NCI-H524 treated with DMSO at 0.1 percent for 48 hours (cell line): ENCODE measurements around the gene PCDHGA7.
"Not testable (repeated sequence)": the region's sequence is repeated elsewhere in the genome, so short reads cannot be mapped to it uniquely, and the experiment has no call there.

Experiments
- DNase-seq: peaks from one replicate; lab custom pipeline; 2025; lab: John Stamatoyannopoulos, UW

The PCDHGA7 gene

GRCh38 chr5:141382469-141383294 is at the start of gene PCDHGA7:
Gene PCDHGA7, plus strand, starts transcription at chr5:141382742. Its CDS starts 158 bp downstream, at chr5:141382900.
- DNase-seq = no peak

DNA sequence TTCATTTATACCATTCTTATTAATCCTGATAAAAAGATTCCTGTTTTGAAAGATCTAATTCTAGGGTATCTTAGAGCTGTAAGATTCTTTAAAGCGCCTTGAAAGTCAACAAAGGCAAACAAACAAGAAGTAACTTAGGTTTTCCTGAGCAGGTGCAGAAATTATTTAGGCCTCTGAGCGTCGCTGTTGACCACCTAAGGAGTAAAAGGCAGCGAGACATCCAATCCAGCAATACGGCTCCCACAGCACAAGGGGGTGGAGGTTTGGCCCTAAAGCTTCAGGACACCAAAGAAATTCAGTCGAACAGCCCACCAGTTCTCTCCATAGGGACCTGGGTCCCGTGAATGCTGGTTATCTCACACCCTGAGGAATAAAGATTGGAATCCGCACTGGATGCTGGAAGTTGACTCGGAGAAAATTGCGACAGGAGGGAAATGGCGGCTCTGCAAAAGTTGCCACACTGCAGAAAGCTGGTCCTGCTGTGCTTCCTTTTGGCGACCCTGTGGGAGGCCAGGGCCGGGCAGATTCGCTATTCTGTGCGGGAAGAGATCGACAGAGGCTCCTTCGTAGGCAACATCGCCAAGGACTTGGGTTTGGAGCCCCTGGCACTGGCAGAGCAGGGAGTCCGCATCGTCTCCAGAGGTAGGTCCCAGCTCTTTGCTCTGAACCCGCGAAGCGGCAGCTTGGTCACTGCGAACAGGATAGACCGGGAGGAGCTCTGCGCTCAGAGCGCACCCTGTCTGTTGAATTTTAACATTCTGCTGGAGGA is 43.8 kb upstream of the PCDHGA7 start, which contains the start of gene PCDHGA2:
PCDHGA2 (plus strand) TSS at position 223 of the 769 bp plus-strand sequence.
- DNase-seq = no peak

DNA sequence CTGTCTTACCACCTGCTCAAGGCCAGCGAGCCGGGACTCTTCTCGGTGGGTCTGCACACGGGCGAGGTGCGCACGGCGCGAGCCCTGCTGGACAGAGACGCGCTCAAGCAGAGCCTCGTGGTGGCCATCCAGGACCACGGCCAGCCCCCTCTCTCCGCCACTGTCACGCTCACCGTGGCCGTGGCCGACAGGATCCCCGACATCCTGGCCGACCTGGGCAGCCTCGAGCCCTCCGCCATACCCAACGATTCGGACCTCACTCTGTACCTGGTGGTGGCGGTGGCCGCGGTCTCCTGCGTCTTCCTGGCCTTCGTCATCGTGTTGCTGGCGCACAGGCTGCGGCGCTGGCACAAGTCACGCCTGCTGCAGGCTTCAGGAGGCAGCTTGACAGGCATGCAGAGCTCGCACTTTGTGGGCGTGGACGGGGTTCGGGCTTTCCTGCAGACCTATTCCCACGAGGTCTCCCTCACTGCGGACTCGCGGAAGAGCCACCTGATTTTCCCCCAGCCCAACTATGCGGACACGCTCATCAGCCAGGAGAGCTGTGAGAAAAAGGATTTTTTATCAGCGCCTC is 41.7 kb upstream of the PCDHGA7 start:
- DNase-seq = not testable (repeated sequence)

DNA sequence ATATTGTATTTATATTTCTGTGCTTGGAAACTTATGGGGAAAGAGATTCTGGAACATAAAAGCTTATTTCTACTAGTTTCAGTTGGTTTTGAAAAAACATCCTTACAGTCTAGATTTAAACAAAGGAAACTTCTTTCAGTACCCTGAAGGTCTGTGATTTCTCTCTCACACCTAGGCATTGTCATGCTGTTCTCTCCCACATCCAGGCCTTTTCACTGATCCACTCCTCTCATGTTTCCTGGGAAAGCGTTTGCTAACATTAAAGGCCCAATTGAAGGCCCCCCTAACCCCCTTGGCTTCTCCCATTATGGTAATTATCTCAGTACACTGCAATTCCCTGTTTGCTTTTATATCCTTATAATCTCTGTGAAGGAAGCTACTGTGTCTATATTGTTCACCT is 39.8 kb upstream of the PCDHGA7 start:
- no peak for DNase-seq

DNA sequence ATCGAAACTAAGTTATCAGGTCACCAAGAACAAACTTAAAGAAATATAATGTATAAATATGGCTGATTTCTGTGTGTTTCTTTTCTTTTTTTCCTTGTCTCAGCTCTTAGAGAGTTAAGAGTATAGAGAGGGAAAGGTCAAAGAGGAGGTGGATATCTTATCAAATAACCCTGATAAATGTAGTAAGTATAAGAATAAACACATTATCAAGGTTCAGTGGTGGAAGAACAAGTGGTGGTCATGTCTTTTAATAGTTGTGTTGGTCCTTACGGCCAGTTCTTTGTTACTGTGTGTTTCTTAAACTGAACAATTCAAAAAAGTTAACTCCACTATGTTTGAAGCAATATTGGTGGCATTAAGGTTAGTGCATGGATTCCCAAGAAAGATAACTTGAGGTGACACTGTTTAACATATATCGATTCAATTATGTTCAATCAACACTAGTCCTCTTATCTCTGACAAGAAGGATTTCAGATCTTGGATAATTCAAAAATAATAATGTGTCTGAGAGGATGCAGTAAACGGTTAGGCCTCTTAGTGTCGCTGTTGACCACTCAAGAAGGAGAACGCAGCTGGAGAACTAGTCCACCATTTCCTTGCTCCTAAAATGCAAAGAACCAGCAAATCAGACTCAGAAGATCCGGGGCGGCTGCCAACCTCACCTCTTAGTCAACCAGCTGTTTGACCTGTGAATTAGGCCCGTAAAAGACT is 39.1 kb upstream of the PCDHGA7 start, which contains the start of gene PCDHGA3:
PCDHGA3 (plus strand) TSS at position 588 of the 711 bp plus-strand sequence. CDS start 205 bp downstream, outside the sequence.
- no peak for DNase-seq

- DNase-seq = no peak
Observed at GRCh38 chr5:141343953-141344463, 38.5 kb upstream of the PCDHGA7 start.

DNA sequence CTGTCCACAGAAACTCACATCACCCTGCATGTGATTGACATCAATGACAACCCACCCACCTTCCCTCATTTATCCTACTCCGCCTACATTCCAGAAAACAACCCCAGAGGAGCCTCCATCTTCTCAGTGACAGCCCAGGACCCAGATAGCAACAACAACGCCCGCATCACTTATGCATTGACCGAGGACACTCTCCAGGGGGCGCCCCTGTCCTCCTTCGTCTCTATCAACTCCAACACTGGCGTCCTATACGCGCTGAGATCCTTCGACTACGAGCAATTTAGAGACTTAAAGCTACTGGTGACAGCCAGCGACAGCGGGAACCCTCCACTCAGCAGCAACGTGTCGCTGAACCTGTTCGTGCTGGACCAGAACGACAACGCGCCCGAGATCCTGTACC is 37.2 kb upstream of the PCDHGA7 start:
- DNase-seq = no peak

DNA sequence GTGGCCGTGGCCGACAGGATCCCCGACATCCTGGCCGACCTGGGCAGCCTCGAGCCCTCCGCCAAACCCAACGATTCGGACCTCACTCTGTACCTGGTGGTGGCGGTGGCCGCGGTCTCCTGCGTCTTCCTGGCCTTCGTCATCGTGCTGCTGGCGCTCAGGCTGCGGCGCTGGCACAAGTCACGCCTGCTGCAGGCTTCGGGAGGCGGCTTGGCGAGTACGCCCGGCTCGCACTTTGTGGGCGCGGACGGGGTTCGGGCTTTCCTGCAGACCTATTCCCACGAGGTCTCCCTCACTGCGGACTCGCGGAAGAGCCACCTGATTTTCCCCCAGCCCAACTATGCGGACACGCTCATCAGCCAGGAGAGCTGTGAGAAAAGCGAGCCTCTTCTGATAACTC is 36.5 kb upstream of the PCDHGA7 start:
- not testable (repeated sequence) for DNase-seq

GRCh38 chr5:141349917-141350619 is 32.5 kb upstream of the PCDHGA7 start, which contains the start of gene PCDHGB1:
Gene PCDHGB1, plus strand, starts transcription at chr5:141350099. Its CDS starts 162 bp downstream, at chr5:141350261.
- DNase-seq = no peak

- no peak for DNase-seq
Observed at GRCh38 chr5:141351591-141351990, 31.0 kb upstream of the PCDHGA7 start.

DNA sequence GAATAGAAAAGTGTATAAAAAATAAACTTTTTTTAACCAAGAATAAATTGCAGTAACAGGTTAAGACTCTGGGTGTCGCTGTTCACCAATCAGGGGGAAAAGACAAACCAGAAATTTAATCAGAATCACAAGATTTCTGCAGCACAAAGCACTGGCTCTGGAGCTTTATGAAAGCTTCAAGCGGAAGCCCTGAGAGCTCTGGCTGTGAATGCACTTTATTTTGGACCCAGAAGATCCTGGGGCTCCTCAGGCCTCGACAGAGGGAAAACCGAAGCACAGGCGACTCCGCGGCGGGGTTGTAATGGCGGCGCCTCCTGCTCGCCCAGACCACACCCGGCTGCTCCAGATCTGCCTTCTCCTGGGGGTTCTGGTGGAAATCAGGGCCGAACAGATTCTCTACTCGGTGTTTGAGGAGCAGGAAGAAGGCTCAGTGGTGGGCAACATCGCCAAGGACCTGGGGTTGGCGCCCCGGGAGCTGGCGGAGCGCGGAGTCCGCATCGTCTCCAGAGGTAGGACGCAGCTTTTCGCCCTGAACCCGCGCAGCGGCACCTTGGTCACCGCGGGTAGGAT is 27.6 kb upstream of the PCDHGA7 start, which contains the start of gene PCDHGA4:
PCDHGA4 (plus strand) TSS at position 122 of the 570 bp plus-strand sequence; CDS start at position 209, 87 bp downstream.
- no peak for DNase-seq

DNA sequence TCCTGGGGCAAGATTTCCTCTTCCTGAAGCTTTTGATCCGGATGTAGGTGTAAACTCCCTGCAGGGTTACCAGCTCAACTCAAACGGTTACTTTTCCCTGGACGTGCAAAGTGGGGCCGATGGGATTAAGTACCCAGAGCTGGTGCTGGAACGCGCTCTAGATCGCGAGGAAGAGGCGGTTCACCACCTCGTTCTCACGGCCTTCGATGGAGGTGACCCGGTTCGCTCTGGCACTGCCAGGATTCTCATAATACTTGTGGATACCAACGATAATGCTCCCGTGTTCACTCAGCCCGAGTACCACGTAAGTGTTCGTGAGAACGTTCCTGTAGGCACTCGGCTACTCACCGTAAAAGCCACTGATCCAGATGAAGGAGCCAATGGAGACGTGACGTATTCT is 26.9 kb upstream of the PCDHGA7 start:
- no peak for DNase-seq

- no peak for DNase-seq
Observed at GRCh38 chr5:141356133-141356532, 26.4 kb upstream of the PCDHGA7 start.

DNA sequence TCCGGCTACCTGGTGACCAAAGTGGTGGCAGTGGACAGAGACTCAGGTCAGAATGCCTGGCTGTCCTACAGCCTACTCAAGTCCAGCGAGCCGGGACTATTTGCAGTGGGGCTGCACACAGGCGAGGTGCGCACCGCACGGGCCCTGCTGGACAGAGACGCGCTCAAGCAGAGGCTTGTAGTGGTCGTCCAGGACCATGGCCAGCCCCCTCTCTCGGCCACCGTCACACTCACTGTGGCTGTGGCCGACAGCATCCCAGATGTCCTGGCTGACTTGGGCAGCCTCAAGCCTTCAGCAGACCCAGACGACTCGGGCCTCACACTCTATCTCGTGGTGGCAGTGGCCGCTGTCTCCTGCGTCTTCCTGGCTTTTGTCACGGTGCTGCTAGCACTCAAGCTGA is 25.6 kb upstream of the PCDHGA7 start:
- DNase-seq = no peak

- DNase-seq = no peak
Observed at GRCh38 chr5:141359790-141360426, 22.6 kb upstream of the PCDHGA7 start, which contains the start of gene PCDHGB2. Gene PCDHGB2, plus strand, starts transcription at chr5:141359994. Its CDS starts 142 bp downstream, at chr5:141360136.

DNA sequence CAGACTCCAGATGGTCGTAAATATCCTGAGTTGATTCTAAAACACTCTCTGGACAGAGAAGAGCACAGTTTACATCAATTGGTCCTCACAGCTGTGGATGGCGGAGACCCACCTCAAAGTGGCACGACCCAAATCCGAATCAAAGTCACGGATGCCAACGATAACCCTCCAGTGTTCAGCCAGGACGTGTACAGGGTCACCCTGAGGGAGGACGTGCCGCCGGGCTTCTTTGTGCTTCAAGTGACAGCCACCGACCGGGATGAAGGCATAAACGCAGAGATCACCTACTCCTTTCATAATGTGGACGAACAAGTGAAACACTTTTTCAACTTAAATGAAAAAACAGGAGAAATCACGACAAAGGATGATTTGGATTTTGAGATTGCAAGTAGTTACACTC is 21.9 kb upstream of the PCDHGA7 start:
- no peak for DNase-seq

- DNase-seq = no peak
Observed at GRCh38 chr5:141362719-141363118, 19.8 kb upstream of the PCDHGA7 start.

DNA sequence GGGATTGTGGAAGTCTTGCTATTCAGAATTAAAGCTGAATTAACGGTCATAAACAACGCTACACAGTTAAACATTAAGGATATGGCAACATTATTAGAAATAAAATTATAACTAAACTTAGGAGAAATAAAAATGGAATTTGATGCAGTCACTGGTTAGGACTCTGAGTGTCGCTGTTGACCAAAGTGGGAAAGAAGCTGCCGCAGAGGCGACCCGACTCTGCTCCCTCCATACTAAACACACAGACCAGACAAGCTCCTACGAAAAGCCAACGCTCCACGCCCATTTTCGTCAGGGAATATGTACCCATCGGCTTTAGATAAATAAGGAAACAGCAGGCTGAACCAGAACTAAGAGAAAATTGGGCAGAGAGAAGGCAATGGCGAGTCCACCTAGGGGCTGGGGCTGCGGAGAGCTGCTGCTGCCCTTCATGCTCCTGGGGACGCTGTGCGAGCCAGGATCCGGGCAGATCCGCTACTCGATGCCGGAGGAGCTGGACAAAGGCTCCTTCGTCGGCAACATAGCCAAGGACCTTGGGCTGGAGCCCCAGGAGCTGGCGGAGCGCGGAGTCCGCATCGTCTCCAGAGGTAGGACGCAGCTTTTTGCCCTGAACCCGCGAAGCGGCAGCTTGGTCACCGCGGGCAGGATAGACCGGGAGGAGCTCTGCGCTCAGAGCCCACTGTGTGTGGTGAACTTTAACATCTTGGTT is 18.4 kb upstream of the PCDHGA7 start, which contains the start of gene PCDHGA5:
PCDHGA5 (plus strand) TSS at position 211 of the 709 bp plus-strand sequence; CDS start at position 380, 169 bp downstream.
- DNase-seq = no peak
